Measurements from ENCODE around the gene ERICH4.

- TF ChIP-seq EZH2 (IDR thresholded peaks at IDR 0.05; ENCODE audit: insufficient read depth, low read length): no peak
- TF ChIP-seq CTCF (IDR thresholded peaks at IDR 0.05; ENCODE audit: insufficient read depth, low read depth, low read length): no peak
These were observed 15.1 kb upstream of the ERICH4 start for GRCh38 chr19:41427647-41428480.
